Activated CD4-positive, alpha-beta memory T cell treated with anti-CD3 and anti-CD28 coated beads, Interleukin-2, amount 10 ng/mL, durations not matched to agents 7 days and 5 days (primary cell): ENCODE data around the gene XK. TPM values are rescaled to one million over a fixed set of nuclear protein-coding genes. Genes with fewer than 3 reads are reported as not detected.

ENCODE experiments used
- CTCF ChIA-PET: fragments of 350-600 bp; sonication (Branson Sonifier 250); formaldehyde crosslinking; loops from one replicate; lab custom pipeline; 2021; ENCODE audit warnings: antibody characterized with exemption, inconsistent platforms; lab: Charles Lee
- POLR2A ChIA-PET: fragments of 350-600 bp; sonication (Branson Sonifier 250); formaldehyde crosslinking; loops from one replicate; lab custom pipeline; 2021; ENCODE audit warnings: antibody characterized with exemption; lab: Charles Lee
- DNase-seq: peaks from one replicate; pipeline ENCODE4 v3.0.0-alpha.2; 2020
- H3K27ac Mint-ChIP-seq: one replicate; pipeline ENCODE4 v1.8.0; 2021; ENCODE audit warnings: mild to moderate bottlenecking, mixed read lengths
- H3K27me3 Mint-ChIP-seq: one replicate; pipeline ENCODE4 v1.8.0; 2021; ENCODE audit warnings: mixed read lengths
- H3K36me3 Mint-ChIP-seq: one replicate; pipeline ENCODE4 v1.8.0; 2021; ENCODE audit warnings: low read depth, mixed read lengths
- H3K4me1 Mint-ChIP-seq: one replicate; pipeline ENCODE4 v1.8.0; 2021; ENCODE audit warnings: mixed read lengths
- H3K4me3 Mint-ChIP-seq: one replicate; pipeline ENCODE4 v1.8.0; 2021; ENCODE audit warnings: mild to moderate bottlenecking, mixed read lengths
- H3K9me3 Mint-ChIP-seq: one replicate; pipeline ENCODE4 v1.8.0; 2021; ENCODE audit warnings: mixed read lengths
- total RNA-seq, 2 experiments: library from RNA; stranded (reverse); gene quantifications; one replicate each; pipeline ENCODE4 v1.2.3, GENCODE V29; 2021

Gene XK
- total RNA-seq, 2 experiments from 2014 or later, result not detected

DNA sequence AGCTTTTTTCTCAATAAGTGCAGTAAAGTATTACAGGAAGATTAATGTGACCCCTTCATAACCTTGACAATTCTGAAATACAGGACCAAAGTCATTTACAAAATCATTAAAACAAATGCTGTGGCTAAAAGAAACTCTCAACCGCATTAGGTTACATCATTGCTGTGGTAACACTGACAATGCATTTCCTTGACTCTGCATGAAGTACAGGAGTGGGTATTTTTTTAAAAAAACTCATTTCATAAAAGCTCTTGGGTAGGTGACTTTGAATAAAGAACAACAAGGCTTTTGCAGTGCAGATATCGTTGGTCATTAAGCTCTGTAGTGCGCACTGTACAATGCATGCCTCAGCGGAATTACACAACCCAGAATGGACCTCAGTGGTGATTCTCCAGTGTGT is 23.4 kb upstream of the XK start:
- ChIA-PET CTCF (no interaction called here), POLR2A (no interaction called here)
- Mint-ChIP-seq H3K9me3 (no peaks in the 10 kb centered on the region), H3K4me3 (no peak overlapping the region), H3K36me3 (no peaks in the 10 kb centered on the region), H3K27me3 (no peaks in the 10 kb centered on the region), H3K27ac (no peak overlapping the region), H3K4me1 (no peaks in the 10 kb centered on the region)
- DNase-seq, result no peak

GRCh38 chrX:37666516-37666915 is 19.1 kb upstream of the XK start:
- POLR2A ChIA-PET, result no interaction called here

DNA sequence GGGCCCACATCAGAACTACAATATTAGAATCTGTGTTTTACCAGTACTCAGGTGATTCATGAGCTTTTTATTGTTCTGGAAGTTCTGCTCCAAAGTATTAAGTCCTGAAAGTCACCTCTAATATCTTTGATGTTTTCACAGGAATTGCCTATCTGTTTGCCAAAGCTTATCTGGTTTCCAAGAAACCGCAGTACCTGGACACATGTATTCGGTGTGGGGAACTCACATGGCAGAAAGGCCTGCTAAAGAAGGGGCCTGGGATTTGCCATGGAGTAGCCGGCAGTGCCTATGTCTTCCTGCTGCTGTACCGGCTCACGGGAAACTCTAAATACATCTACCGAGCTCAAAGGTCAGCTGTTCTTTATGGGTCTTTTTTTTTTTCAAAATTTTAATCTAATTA is 18.4 kb upstream of the XK start:
- no peaks in the 10 kb centered on the region for H3K4me1 Mint-ChIP-seq
- ChIA-PET POLR2A (no interaction called here), CTCF (no interaction called here)
- no peak for DNase-seq
- no peaks in the 10 kb centered on the region for H3K36me3 Mint-ChIP-seq
- H3K4me3 Mint-ChIP-seq, result no peak overlapping the region
- H3K27ac Mint-ChIP-seq, result no peak overlapping the region
- no peaks in the 10 kb centered on the region for H3K9me3 Mint-ChIP-seq
- peaks cover 2% of the 10 kb centered on the region for H3K27me3 Mint-ChIP-seq

More at GRCh38 chrX:37666516-37666915, 19.1 kb upstream of the XK start:
- Mint-ChIP-seq H3K27ac (no peak overlapping the region), H3K27me3 (peaks cover 2% of the 10 kb centered on the region), H3K4me1 (no peaks in the 10 kb centered on the region), H3K4me3 (no peak overlapping the region), H3K36me3 (no peaks in the 10 kb centered on the region), H3K9me3 (no peaks in the 10 kb centered on the region)
- CTCF ChIA-PET, result no interaction called here
- DNase-seq, result no peak

GRCh38 chrX:37672563-37672962 is 13.0 kb upstream of the XK start:
- CTCF ChIA-PET, result no interaction called here
- DNase-seq, result no peak
- Mint-ChIP-seq H3K27me3 (peaks cover 2% of the 10 kb centered on the region), H3K27ac (no peak overlapping the region), H3K4me3 (no peak overlapping the region), H3K4me1 (no peaks in the 10 kb centered on the region), H3K9me3 (no peaks in the 10 kb centered on the region), H3K36me3 (no peaks in the 10 kb centered on the region)
- POLR2A ChIA-PET, result no interaction called here

- Mint-ChIP-seq H3K4me1 (no peaks in the 10 kb centered on the region), H3K9me3 (no peaks in the 10 kb centered on the region), H3K27ac (no peak overlapping the region), H3K36me3 (no peaks in the 10 kb centered on the region), H3K4me3 (no peak overlapping the region), H3K27me3 (no peaks in the 10 kb centered on the region)
- ChIA-PET CTCF (no interaction called here), POLR2A (no interaction called here)
- DNase-seq, result no peak
Measured at GRCh38 chrX:37676811-37677210, 8.8 kb upstream of the XK start.

- ChIA-PET CTCF (no interaction called here), POLR2A (no interaction called here)
- H3K4me1 Mint-ChIP-seq, result no peaks in the 10 kb centered on the region
- no peak for DNase-seq
- no peaks in the 10 kb centered on the region for H3K36me3 Mint-ChIP-seq
- no peaks in the 10 kb centered on the region for H3K9me3 Mint-ChIP-seq
- H3K27ac Mint-ChIP-seq, result no peak overlapping the region
- H3K4me3 Mint-ChIP-seq, result no peak overlapping the region
- no peaks in the 10 kb centered on the region for H3K27me3 Mint-ChIP-seq
Measured at GRCh38 chrX:37677243-37677642, 8.3 kb upstream of the XK start.

DNA sequence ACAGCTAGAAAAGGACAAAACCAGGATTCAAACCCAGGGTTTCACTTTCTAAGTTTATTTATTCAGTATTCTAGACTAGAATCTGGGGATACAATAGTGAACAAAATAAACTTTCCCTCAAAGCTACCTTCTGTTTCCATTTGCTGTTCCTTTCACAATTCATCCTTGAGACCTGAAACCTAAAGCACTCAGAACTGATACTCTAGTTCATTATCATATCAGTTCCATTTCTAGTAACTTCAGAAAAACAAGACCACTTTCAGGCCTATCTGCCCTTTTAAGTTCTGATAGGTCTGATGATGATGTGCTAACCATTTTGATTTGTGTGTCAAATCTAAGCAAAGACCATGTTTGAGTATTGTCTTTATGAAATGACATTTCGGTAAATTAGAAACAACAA is 7.8 kb upstream of the XK start:
- CTCF ChIA-PET, result no interaction called here
- H3K36me3 Mint-ChIP-seq, result no peaks in the 10 kb centered on the region
- H3K27me3 Mint-ChIP-seq, result no peaks in the 10 kb centered on the region
- DNase-seq, result no peak
- no peaks in the 10 kb centered on the region for H3K9me3 Mint-ChIP-seq
- H3K27ac Mint-ChIP-seq, result no peak overlapping the region
- POLR2A ChIA-PET, result no interaction called here
- no peak overlapping the region for H3K4me3 Mint-ChIP-seq
- no peaks in the 10 kb centered on the region for H3K4me1 Mint-ChIP-seq

DNA sequence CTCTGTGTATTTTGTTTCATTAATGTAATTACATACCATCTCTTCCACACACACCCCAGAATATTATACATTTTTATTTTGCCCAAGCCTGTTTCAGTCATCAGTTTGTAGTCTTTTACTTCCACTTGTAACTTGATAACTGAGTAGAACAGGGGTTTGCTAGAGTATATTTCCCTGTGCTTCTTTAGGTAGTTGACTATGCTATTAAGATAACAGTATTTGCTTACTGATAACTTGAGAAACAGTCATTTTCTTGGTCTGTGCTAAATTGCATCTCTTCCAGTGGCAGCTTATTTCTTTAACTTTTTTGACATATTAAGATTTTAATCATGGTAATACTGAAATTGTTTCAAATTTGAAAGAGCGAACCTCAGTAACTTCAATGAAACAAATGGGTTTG is 7.0 kb upstream of the XK start:
- Mint-ChIP-seq H3K4me1 (no peaks in the 10 kb centered on the region), H3K9me3 (no peaks in the 10 kb centered on the region), H3K36me3 (no peaks in the 10 kb centered on the region), H3K27me3 (no peaks in the 10 kb centered on the region), H3K27ac (no peak overlapping the region), H3K4me3 (no peak overlapping the region)
- no peak for DNase-seq
- ChIA-PET POLR2A (no interaction called here), CTCF (no interaction called here)

GRCh38 chrX:37679230-37679629 is 6.4 kb upstream of the XK start:
- Mint-ChIP-seq H3K4me3 (no peak overlapping the region), H3K27ac (no peak overlapping the region)

GRCh38 chrX:37679888-37680287 is 5.7 kb upstream of the XK start:
- ChIA-PET CTCF (no interaction called here), POLR2A (no interaction called here)

More at GRCh38 chrX:37679230-37679629, 6.4 kb upstream of the XK start:
- Mint-ChIP-seq H3K27me3 (no peaks in the 10 kb centered on the region), H3K9me3 (no peaks in the 10 kb centered on the region), H3K36me3 (no peaks in the 10 kb centered on the region), H3K4me1 (no peaks in the 10 kb centered on the region)
- POLR2A ChIA-PET, result no interaction called here
- CTCF ChIA-PET, result no interaction called here
- DNase-seq, result no peak

GRCh38 chrX:37684426-37684825 is 1.2 kb upstream of the XK start:
- DNase-seq, result no peak
- H3K36me3 Mint-ChIP-seq, result no peaks in the 10 kb centered on the region
- POLR2A ChIA-PET, result no interaction called here
- H3K4me3 Mint-ChIP-seq, result no peak overlapping the region
- no peaks in the 10 kb centered on the region for H3K9me3 Mint-ChIP-seq
- H3K4me1 Mint-ChIP-seq, result peaks cover 3% of the 10 kb centered on the region
- peaks cover 5% of the 10 kb centered on the region for H3K27me3 Mint-ChIP-seq
- CTCF ChIA-PET, result no interaction called here
- no peak overlapping the region for H3K27ac Mint-ChIP-seq

More at GRCh38 chrX:37679888-37680287, 5.7 kb upstream of the XK start:
- H3K27me3 Mint-ChIP-seq, result peaks cover under 1% of the 10 kb centered on the region
- H3K36me3 Mint-ChIP-seq, result no peaks in the 10 kb centered on the region
- no peak overlapping the region for H3K27ac Mint-ChIP-seq
- no peak for DNase-seq
- H3K4me1 Mint-ChIP-seq, result no peaks in the 10 kb centered on the region
- no peaks in the 10 kb centered on the region for H3K9me3 Mint-ChIP-seq
- H3K4me3 Mint-ChIP-seq, result no peak overlapping the region

DNA sequence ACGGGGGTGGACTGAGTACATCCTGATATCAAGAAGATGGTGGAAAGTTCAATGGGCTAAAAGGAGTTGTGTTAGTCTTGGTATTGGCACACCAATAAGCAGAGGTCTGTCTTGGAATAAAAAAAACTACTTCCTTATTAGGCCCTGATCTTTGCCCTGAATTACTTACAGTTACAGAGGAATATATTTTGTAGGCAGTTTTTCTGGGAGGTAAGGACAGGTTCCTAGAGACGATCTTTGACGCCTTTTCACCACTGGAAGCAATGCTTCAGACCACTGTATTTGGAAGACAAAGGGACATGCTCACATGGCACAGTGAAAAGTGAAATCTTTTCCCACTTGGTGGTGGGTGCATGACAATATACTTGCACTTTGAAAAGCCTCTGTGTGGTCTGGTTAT is 618 bp upstream of the XK start:
- ChIA-PET CTCF (no interaction called here), POLR2A (no interaction called here)
- H3K4me3 Mint-ChIP-seq, result no peak overlapping the region
- H3K4me1 Mint-ChIP-seq, result peaks cover 3% of the 10 kb centered on the region
- peaks cover 5% of the 10 kb centered on the region for H3K27me3 Mint-ChIP-seq
- no peak overlapping the region for H3K27ac Mint-ChIP-seq
- DNase-seq, result no peak
- no peaks in the 10 kb centered on the region for H3K9me3 Mint-ChIP-seq
- no peaks in the 10 kb centered on the region for H3K36me3 Mint-ChIP-seq

DNA sequence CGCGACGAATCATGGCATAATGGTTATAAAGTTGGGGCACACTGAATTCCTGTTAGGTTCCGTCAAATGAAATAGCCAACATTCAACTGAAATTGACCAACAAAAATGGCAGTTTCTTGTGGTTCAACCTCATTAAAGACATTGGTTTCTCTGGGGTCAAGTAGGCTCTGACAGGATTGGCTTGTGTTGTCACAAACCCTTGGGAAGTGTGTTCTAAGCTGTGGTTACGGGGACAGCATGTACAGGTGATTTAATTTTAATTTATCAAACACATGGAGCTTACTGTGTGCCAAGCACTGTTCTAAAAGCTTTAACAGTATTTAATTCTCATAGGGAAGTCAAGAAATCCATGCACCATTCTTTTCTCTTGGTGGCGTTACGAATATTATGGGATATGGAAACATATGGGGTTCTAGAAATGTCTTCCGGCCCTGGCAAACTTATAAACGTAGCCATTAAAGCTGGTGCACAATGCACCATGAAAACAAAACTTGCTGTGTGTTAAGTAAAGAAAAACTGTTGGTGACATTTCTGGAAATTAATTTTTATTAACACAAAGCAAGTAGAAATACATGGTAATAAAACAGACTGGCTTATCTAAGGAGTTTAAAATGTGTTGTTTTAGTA is 891 bp downstream of the XK start:
- H3K4me3 Mint-ChIP-seq, result peak overlapping the region; percentile 59
- POLR2A ChIA-PET, result no interaction called here
- DNase-seq, result no peak
- H3K27me3 Mint-ChIP-seq, result peaks cover 5% of the 10 kb centered on the region
- peaks cover 3% of the 10 kb centered on the region for H3K4me1 Mint-ChIP-seq
- H3K9me3 Mint-ChIP-seq, result no peaks in the 10 kb centered on the region
- CTCF ChIA-PET, result no interaction called here
- no peak overlapping the region for H3K27ac Mint-ChIP-seq
- H3K36me3 Mint-ChIP-seq, result no peaks in the 10 kb centered on the region

GRCh38 chrX:37686996-37687395 is 1.4 kb downstream of the XK start:
- H3K4me3 Mint-ChIP-seq, result no peak overlapping the region
- H3K9me3 Mint-ChIP-seq, result no peaks in the 10 kb centered on the region
- no peak overlapping the region for H3K27ac Mint-ChIP-seq

More at GRCh38 chrX:37686996-37687395, 1.4 kb downstream of the XK start:
- Mint-ChIP-seq H3K27me3 (peaks cover 5% of the 10 kb centered on the region), H3K36me3 (no peaks in the 10 kb centered on the region), H3K4me1 (peaks cover 3% of the 10 kb centered on the region)
- ChIA-PET CTCF (interaction anchor here (0.8 kb wide), 1 partner anchor 161 kb away, joined by 4 read pairs; no protein-coding TSS in a partner anchor), POLR2A (no interaction called here)
- no peak for DNase-seq
